Astrocyte (in vitro differentiated cells and primary cell): ENCODE results near the gene PTCH2.

Source experiments
- EZH2 ChIP-seq: IDR thresholded peaks from 2 replicates; pipeline ENCODE4 v1.6.1; 2012; ENCODE audit warnings: mild to moderate bottlenecking, low read length, inconsistent platforms; ENCODE audit not compliant: insufficient read depth
- TF ChIP-seq, protein P1 (sequence below): IDR thresholded peaks from 2 replicates; pipeline ENCODE4 v1.5.1; 2011; ENCODE audit warnings: low read depth, mild to moderate bottlenecking, inconsistent platforms, low read length, moderate library complexity; ENCODE audit not compliant: insufficient read depth

GRCh38 chr1:44780583-44781121, 62.4 kb downstream of the PTCH2 start:
- TF ChIP-seq, protein P1, sequence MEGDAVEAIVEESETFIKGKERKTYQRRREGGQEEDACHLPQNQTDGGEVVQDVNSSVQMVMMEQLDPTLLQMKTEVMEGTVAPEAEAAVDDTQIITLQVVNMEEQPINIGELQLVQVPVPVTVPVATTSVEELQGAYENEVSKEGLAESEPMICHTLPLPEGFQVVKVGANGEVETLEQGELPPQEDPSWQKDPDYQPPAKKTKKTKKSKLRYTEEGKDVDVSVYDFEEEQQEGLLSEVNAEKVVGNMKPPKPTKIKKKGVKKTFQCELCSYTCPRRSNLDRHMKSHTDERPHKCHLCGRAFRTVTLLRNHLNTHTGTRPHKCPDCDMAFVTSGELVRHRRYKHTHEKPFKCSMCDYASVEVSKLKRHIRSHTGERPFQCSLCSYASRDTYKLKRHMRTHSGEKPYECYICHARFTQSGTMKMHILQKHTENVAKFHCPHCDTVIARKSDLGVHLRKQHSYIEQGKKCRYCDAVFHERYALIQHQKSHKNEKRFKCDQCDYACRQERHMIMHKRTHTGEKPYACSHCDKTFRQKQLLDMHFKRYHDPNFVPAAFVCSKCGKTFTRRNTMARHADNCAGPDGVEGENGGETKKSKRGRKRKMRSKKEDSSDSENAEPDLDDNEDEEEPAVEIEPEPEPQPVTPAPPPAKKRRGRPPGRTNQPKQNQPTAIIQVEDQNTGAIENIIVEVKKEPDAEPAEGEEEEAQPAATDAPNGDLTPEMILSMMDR, result no peak
- TF ChIP-seq EZH2, result no peak
